HEK293T (cell line): Measurements from ENCODE around the gene LRP1B.

Experiments used
- ARNT ChIP-seq: fragments of 450-650 bp; IDR thresholded peaks from 2 replicates; pipeline ENCODE4 v1.6.1; 2017; ENCODE audit warnings: mild to moderate bottlenecking
- BHLHE40 ChIP-seq: fragments of 450-650 bp; IDR thresholded peaks from 2 replicates; pipeline ENCODE4 v1.6.1; 2016; ENCODE audit warnings: mild to moderate bottlenecking, moderate library complexity, borderline replicate concordance
- ELF4 ChIP-seq: fragments of 450-650 bp; IDR thresholded peaks from 2 replicates; pipeline ENCODE4 v1.6.1; 2017; ENCODE audit warnings: antibody characterized with exemption
- FOXA1 ChIP-seq: fragments of 450-650 bp; IDR thresholded peaks from 2 replicates; pipeline ENCODE4 v1.6.1; 2016; ENCODE audit warnings: mild to moderate bottlenecking
- FOXM1 ChIP-seq: fragments of 450-650 bp; IDR thresholded peaks from 2 replicates; pipeline ENCODE4 v1.6.1; 2017; ENCODE audit warnings: mild to moderate bottlenecking, borderline replicate concordance
- L3MBTL2 ChIP-seq: fragments of 450-650 bp; conservative IDR thresholded peaks from 2 replicates; pipeline ENCODE4 v1.6.1; 2016; ENCODE audit warnings: mild to moderate bottlenecking
- LEF1 ChIP-seq: fragments of 450-650 bp; IDR thresholded peaks from 2 replicates; pipeline ENCODE4 v1.6.1; 2017; ENCODE audit warnings: mild to moderate bottlenecking, borderline replicate concordance
- NFRKB ChIP-seq: fragments of 450-650 bp; IDR thresholded peaks from 2 replicates; pipeline ENCODE4 v1.6.1; 2016; ENCODE audit warnings: mild to moderate bottlenecking, moderate library complexity
- SP1 ChIP-seq: fragments of 450-650 bp; IDR thresholded peaks from 2 replicates; pipeline ENCODE4 v1.6.1; 2017
- SUZ12 ChIP-seq: fragments of 450-650 bp; IDR thresholded peaks from 2 replicates; pipeline ENCODE4 v1.6.1; 2016; ENCODE audit warnings: mild to moderate bottlenecking
- TARDBP ChIP-seq: fragments of 450-650 bp; IDR thresholded peaks from 2 replicates; pipeline ENCODE4 v1.6.1; 2016
- ZNF384 ChIP-seq: fragments of 450-650 bp; IDR thresholded peaks from 2 replicates; pipeline ENCODE4 v1.6.1; 2016
- TF ChIP-seq, protein P1 (sequence below): fragments of 450-650 bp; IDR thresholded peaks from 2 replicates; pipeline ENCODE4 v1.6.1; 2016

DNA sequence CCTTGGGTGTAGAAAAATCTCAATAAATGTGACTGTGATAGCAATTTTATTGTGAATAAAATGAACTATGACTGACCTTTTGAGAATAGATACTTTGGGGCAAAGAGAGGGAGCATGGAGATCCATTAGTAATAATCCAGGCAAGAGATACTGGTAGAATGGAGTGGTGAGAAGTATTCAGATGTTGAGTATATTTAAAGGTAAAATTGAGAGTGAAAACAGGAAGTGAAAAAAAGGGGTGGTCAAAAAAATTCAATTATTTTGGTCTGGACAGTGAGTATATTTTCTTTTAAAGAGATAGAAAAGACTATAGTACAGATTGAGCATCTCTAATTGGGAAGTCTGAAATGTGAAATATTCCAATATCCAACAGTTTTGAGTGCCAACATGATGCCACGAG is 1835.0 kb downstream of the LRP1B start:
- no peak for TF ChIP-seq L3MBTL2
- TF ChIP-seq ZNF384, result no peak
- no peak for TF ChIP-seq FOXM1
- TF ChIP-seq ELF4, result no peak
- no peak for TF ChIP-seq LEF1
- TF ChIP-seq ARNT, result no peak
- TF ChIP-seq SUZ12, result no peak
- TF ChIP-seq BHLHE40, result no peak
- TF ChIP-seq, protein P1, sequence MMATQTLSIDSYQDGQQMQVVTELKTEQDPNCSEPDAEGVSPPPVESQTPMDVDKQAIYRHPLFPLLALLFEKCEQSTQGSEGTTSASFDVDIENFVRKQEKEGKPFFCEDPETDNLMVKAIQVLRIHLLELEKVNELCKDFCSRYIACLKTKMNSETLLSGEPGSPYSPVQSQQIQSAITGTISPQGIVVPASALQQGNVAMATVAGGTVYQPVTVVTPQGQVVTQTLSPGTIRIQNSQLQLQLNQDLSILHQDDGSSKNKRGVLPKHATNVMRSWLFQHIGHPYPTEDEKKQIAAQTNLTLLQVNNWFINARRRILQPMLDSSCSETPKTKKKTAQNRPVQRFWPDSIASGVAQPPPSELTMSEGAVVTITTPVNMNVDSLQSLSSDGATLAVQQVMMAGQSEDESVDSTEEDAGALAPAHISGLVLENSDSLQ, result no peak
- TF ChIP-seq NFRKB, result no peak
- no peak for TF ChIP-seq TARDBP
- no peak for TF ChIP-seq SP1
- TF ChIP-seq FOXA1, result no peak
